ENCODE data around the gene IGBP1. TPM values are rescaled to one million over a fixed set of nuclear protein-coding genes. Genes with fewer than 3 reads are reported as not detected.
"Not testable (repeated sequence)": the region's sequence is repeated elsewhere in the genome, so short reads cannot be mapped to it uniquely, and the experiment has no call there.

The IGBP1 gene
- total RNA-seq, 1 donor from 2014 or later = 32.9 TPM

DNA sequence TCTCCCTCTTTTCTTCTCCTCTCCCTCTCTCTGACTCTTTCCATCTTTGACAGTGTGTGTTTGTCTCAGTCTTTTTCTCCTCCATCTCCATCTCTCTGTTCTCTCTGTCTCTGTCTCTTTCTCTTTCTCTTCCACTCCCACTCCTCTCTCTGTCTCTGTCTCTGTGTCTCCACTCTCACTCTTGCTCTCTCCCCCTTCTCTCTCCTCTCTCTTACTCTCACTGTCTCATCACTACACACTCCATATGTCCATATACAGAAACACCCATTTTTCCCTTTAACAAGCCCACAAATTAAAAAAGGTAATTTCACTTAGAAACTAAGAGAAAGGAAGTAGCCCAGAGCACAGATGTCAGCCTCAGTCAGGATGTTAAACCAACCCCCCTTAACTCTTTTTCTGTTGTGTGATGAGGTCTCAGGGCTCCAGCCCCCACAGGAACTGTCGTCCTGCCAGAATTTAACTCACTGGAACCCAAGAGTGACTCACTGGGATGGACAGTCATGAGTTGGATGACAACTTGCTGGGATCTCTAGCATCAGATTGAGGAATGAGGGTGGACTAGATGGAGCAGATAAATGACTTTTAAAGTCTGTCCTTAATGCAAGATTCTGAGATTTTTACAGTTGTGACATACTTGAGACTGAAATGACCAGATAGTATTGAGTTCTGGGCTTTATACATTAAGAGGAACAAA is 43.5 kb upstream of the IGBP1 start:
- peaks cover 7% of the 10 kb centered on the region for H3K4me1 Mint-ChIP-seq (ENCODE audit: low read depth)
- no peak for DNase-seq (ENCODE audit: low spot score)
- peaks cover 3% of the 10 kb centered on the region for H3K9me3 Mint-ChIP-seq (ENCODE audit: low read depth)
- no peaks in the 10 kb centered on the region for H3K36me3 Mint-ChIP-seq (ENCODE audit: low read depth)
- TF ChIP-seq, protein P1, sequence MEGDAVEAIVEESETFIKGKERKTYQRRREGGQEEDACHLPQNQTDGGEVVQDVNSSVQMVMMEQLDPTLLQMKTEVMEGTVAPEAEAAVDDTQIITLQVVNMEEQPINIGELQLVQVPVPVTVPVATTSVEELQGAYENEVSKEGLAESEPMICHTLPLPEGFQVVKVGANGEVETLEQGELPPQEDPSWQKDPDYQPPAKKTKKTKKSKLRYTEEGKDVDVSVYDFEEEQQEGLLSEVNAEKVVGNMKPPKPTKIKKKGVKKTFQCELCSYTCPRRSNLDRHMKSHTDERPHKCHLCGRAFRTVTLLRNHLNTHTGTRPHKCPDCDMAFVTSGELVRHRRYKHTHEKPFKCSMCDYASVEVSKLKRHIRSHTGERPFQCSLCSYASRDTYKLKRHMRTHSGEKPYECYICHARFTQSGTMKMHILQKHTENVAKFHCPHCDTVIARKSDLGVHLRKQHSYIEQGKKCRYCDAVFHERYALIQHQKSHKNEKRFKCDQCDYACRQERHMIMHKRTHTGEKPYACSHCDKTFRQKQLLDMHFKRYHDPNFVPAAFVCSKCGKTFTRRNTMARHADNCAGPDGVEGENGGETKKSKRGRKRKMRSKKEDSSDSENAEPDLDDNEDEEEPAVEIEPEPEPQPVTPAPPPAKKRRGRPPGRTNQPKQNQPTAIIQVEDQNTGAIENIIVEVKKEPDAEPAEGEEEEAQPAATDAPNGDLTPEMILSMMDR (IDR thresholded peaks at IDR 0.05) = no peak
- H3K27me3 Mint-ChIP-seq (ENCODE audit: low read depth) = no peaks in the 10 kb centered on the region
- H3K27ac Mint-ChIP-seq (ENCODE audit: unreplicated experiment) = no peak overlapping the region
- H3K4me3 Mint-ChIP-seq (ENCODE audit: unreplicated experiment) = no peak overlapping the region

DNA sequence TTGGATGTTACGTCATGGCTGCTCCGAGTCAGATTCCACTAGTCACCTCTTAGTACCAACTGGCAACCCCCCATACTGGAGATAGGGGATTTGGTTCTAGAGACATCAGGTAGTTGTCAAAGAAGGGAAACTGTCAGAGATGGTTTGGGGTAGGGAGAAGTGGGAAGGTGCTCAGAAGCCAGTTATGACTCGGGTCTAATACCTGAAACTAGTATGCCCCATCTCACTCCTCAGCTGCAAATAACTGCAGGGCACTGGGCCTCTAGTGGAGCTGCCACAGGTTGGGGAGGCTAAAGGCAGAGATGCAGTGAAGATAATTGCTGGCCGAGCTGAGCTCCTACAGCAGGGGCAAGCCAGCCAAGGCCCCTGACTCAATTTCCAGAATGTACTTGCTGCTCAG is 41.0 kb upstream of the IGBP1 start:
- Mint-ChIP-seq H3K36me3 (ENCODE audit: low read depth) (no peaks in the 10 kb centered on the region), H3K4me3 (ENCODE audit: unreplicated experiment) (no peak overlapping the region), H3K27ac (ENCODE audit: unreplicated experiment) (no peak overlapping the region), H3K4me1 (ENCODE audit: low read depth) (peaks cover 7% of the 10 kb centered on the region), H3K9me3 (ENCODE audit: low read depth) (peaks cover 3% of the 10 kb centered on the region), H3K27me3 (ENCODE audit: low read depth) (no peaks in the 10 kb centered on the region)
- TF ChIP-seq, protein P1 (IDR thresholded peaks at IDR 0.05) = no peak
- no peak for DNase-seq (ENCODE audit: low spot score)

GRCh38 chrX:70096052-70096451 is 37.2 kb upstream of the IGBP1 start:
- TF ChIP-seq, protein P1 (IDR thresholded peaks at IDR 0.05) = peak; percentile 41
- peaks cover 2% of the 10 kb centered on the region for H3K27me3 Mint-ChIP-seq (ENCODE audit: low read depth)

DNA sequence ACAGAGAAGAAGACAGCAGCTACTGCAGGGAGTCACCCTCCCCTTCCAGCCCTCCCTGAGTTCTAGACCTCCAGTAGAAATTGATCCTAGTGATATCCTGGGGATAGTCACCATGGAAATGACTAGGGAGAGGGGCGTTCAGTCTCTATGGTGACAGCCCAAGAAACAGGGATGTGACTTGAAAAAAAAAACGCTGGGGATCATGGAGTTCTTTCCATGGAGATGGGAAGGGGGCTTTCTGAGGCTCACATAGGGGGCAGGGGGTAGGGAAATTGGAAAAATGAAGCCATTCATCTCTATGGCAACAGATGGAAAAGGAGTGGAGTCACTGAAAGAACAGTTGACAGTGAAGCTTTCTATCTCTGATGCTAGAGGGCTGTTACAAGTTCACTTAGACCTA is 28.0 kb upstream of the IGBP1 start:
- no peaks in the 10 kb centered on the region for H3K27me3 Mint-ChIP-seq (ENCODE audit: low read depth)
- H3K36me3 Mint-ChIP-seq (ENCODE audit: low read depth) = no peaks in the 10 kb centered on the region
- H3K4me3 Mint-ChIP-seq (ENCODE audit: unreplicated experiment) = no peak overlapping the region
- TF ChIP-seq, protein P1 (IDR thresholded peaks at IDR 0.05) = no peak
- no peaks in the 10 kb centered on the region for H3K4me1 Mint-ChIP-seq (ENCODE audit: low read depth)
- no peak for DNase-seq (ENCODE audit: low spot score)
- no peaks in the 10 kb centered on the region for H3K9me3 Mint-ChIP-seq (ENCODE audit: low read depth)
- H3K27ac Mint-ChIP-seq (ENCODE audit: unreplicated experiment) = no peak overlapping the region

More at GRCh38 chrX:70096052-70096451, 37.2 kb upstream of the IGBP1 start:
- H3K4me1 Mint-ChIP-seq (ENCODE audit: low read depth) = no peaks in the 10 kb centered on the region
- peaks cover 6% of the 10 kb centered on the region for H3K9me3 Mint-ChIP-seq (ENCODE audit: low read depth)
- H3K4me3 Mint-ChIP-seq (ENCODE audit: unreplicated experiment) = no peak overlapping the region
- no peaks in the 10 kb centered on the region for H3K36me3 Mint-ChIP-seq (ENCODE audit: low read depth)
- no peak for DNase-seq (ENCODE audit: low spot score)
- no peak overlapping the region for H3K27ac Mint-ChIP-seq (ENCODE audit: unreplicated experiment)

DNA sequence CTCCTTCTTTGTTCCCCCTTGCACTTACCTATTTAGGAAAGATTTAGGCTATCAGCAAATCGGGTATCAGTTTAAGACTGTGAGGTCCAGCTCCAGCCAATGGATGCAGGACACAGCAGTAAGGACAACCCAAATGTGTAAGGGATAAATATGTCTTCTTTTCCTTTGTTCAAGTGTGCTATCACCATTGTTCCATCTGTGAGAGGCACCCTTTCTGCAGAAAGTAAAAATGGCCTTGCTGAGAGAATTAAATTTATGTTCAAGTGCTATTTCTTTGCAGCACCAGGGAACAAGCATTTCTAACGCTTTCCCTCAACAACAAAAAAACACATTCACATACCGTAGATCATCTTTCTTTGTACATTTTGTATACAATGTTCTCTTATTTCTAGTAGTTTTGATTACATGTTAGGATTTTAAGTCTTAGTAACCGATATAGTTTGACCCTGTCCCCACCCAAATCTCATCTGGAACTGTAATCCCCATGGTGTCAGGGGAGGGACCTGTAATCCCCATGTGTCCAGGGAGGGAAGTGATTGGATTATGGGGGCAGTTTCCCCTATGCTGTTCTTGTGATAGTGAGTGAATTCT is 21.7 kb upstream of the IGBP1 start:
- H3K4me3 Mint-ChIP-seq (ENCODE audit: unreplicated experiment); H3K4me1 Mint-ChIP-seq (ENCODE audit: low read depth); H3K27ac Mint-ChIP-seq (ENCODE audit: unreplicated experiment); H3K36me3 Mint-ChIP-seq (ENCODE audit: low read depth); DNase-seq (ENCODE audit: low spot score); H3K27me3 Mint-ChIP-seq (ENCODE audit: low read depth): not testable (repeated sequence)
- peaks cover 17% of the 10 kb centered on the region for H3K9me3 Mint-ChIP-seq (ENCODE audit: low read depth)

- no peak overlapping the region for H3K4me3 Mint-ChIP-seq (ENCODE audit: unreplicated experiment)
- H3K36me3 Mint-ChIP-seq (ENCODE audit: low read depth) = no peaks in the 10 kb centered on the region
- no peak for DNase-seq (ENCODE audit: low spot score)
- H3K27me3 Mint-ChIP-seq (ENCODE audit: low read depth) = no peaks in the 10 kb centered on the region
- H3K27ac Mint-ChIP-seq (ENCODE audit: unreplicated experiment) = no peak overlapping the region
- TF ChIP-seq, protein P1 (IDR thresholded peaks at IDR 0.05) = no peak
- H3K9me3 Mint-ChIP-seq (ENCODE audit: low read depth) = peaks cover 9% of the 10 kb centered on the region
- no peaks in the 10 kb centered on the region for H3K4me1 Mint-ChIP-seq (ENCODE audit: low read depth)
Observed at GRCh38 chrX:70117738-70118137, 15.5 kb upstream of the IGBP1 start.

DNA sequence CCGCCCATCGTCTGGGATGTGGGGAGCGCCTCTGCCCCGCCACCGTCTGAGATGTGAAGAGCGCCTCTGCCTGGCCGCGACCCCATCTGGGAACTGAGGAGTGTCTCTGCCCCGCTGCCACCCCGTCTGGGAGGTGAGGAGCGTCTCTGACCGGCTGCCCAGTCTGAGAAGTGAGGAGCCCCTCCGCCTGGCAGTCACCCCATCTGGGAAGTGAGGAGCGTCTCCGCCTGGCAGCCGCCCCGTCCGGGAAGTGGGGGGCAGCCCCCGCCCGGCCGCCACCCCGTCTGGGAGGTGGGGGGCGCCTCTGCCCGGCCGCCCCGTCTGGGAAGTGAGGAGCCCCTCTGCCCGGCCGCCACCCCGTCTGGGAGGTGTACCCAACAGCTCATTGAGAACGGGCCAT is 10.2 kb upstream of the IGBP1 start:
- H3K27ac Mint-ChIP-seq (ENCODE audit: unreplicated experiment); H3K27me3 Mint-ChIP-seq (ENCODE audit: low read depth); DNase-seq (ENCODE audit: low spot score); H3K4me1 Mint-ChIP-seq (ENCODE audit: low read depth); H3K36me3 Mint-ChIP-seq (ENCODE audit: low read depth); H3K4me3 Mint-ChIP-seq (ENCODE audit: unreplicated experiment): not testable (repeated sequence)
- peaks cover 18% of the 10 kb centered on the region for H3K9me3 Mint-ChIP-seq (ENCODE audit: low read depth)
